IMR-90 (cell line): ENCODE measurements around the gene SLC15A1. TPM values are rescaled to one million over a fixed set of nuclear protein-coding genes. Genes with fewer than 3 reads are reported as not detected.

Experiments
- ATAC-seq: fragments of 200-7000 bp; cut with Tn5 transposase; 2 replicates; pipeline ENCODE4 v1.9.1; 2020; ENCODE audit warnings: low read depth, mild to moderate bottlenecking, moderate library complexity
- BruUV-seq: library from RNA; stranded (reverse); fragments of 400-500 nt; replicated peaks from 2 replicates; lab custom pipeline; 2021; lab: Mats Ljungman, UMichigan
- CTCF ChIA-PET: fragments of 300-600 bp; formaldehyde crosslinking; extraction: SDS; loops from one replicate; lab custom pipeline; 2021; ENCODE audit warnings: antibody characterized with exemption; lab: Yijun Ruan, JAX
- POLR2A ChIA-PET: fragments of 300-600 bp; sonication (Branson Sonifier 250); formaldehyde crosslinking; loops from one replicate; lab custom pipeline; 2022; ENCODE audit warnings: antibody characterized with exemption; ENCODE audit not compliant: unreplicated experiment; lab: Charles Lee
- DNase-seq: peaks from one replicate; pipeline ENCODE4 v3.0.0; 2013
- H2AFZ ChIP-seq: replicated peaks from 2 replicates; pipeline ENCODE3; 2013; ENCODE audit warnings: low read length, mild to moderate bottlenecking; ENCODE audit not compliant: poor library complexity
- H2AK5ac ChIP-seq: 2 replicates; pipeline ENCODE4 v1.6.1; 2013; ENCODE audit warnings: low read depth, low read length, inconsistent platforms
- H2AK9ac ChIP-seq: replicated peaks from 2 replicates; pipeline ENCODE3; 2013; ENCODE audit warnings: mild to moderate bottlenecking, low read depth, low read length, moderate library complexity; ENCODE audit not compliant: poor library complexity
- H2BK120ac ChIP-seq: 2 replicates; pipeline ENCODE4 v1.6.1; 2013; ENCODE audit warnings: low read depth, low read length, inconsistent platforms
- H2BK15ac ChIP-seq: 3 replicates; pipeline ENCODE4 v1.6.1; 2013; ENCODE audit warnings: low read depth, low read length, inconsistent platforms
- H2BK20ac ChIP-seq: 2 replicates; pipeline ENCODE4 v1.6.1; 2013; ENCODE audit warnings: low read depth, mild to moderate bottlenecking, inconsistent platforms, low read length, moderate library complexity
- H2BK5ac ChIP-seq: 2 replicates; pipeline ENCODE4 v1.6.1; 2013; ENCODE audit warnings: mild to moderate bottlenecking, low read depth, low read length, inconsistent platforms; ENCODE audit not compliant: poor library complexity, severe bottlenecking
- H3K14ac ChIP-seq: replicated peaks from 2 replicates; pipeline ENCODE4 v1.6.1; 2013; ENCODE audit warnings: low read depth, low read length, inconsistent platforms
- H3K18ac ChIP-seq: 2 replicates; pipeline ENCODE4 v1.6.1; 2013; ENCODE audit warnings: low read depth, low read length, control low read depth
- H3K23ac ChIP-seq: 2 replicates; pipeline ENCODE4 v1.6.1; 2013; ENCODE audit warnings: low read depth, low read length, inconsistent platforms
- H3K27ac ChIP-seq: 2 replicates; pipeline ENCODE4 v1.5.1; 2013; ENCODE audit warnings: mild to moderate bottlenecking, control low read depth, low read length; ENCODE audit not compliant: insufficient read depth
- H3K27me3 ChIP-seq: 2 replicates; pipeline ENCODE4 v1.6.1; 2013; ENCODE audit warnings: low read length; ENCODE audit not compliant: control insufficient read depth, insufficient read depth
- H3K36me3 ChIP-seq: 2 replicates; pipeline ENCODE4 v1.6.1; 2013; ENCODE audit warnings: low read length, mixed read lengths; ENCODE audit not compliant: control insufficient read depth, insufficient read depth
- H3K4ac ChIP-seq: 2 replicates; pipeline ENCODE4 v1.6.1; 2013; ENCODE audit warnings: low read depth, low read length, inconsistent platforms
- H3K4me1 ChIP-seq: 2 replicates; pipeline ENCODE4 v1.6.1; 2013; ENCODE audit warnings: low read length, mixed read lengths; ENCODE audit not compliant: control insufficient read depth, insufficient read depth
- H3K4me2 ChIP-seq: 2 replicates; pipeline ENCODE4 v1.6.1; 2013; ENCODE audit warnings: low read depth, mild to moderate bottlenecking, control low read depth, low read length, moderate library complexity
- H3K4me3 ChIP-seq: 2 replicates; pipeline ENCODE4 v1.5.1; 2013; ENCODE audit warnings: low read depth, mild to moderate bottlenecking, control low read depth, low read length, moderate library complexity; ENCODE audit not compliant: insufficient read depth
- H3K56ac ChIP-seq: 2 replicates; pipeline ENCODE4 v1.6.1; 2013; ENCODE audit warnings: low read length, inconsistent platforms; ENCODE audit not compliant: insufficient read depth; ENCODE audit errors: extremely low read depth
- H3K79me1 ChIP-seq, 2 experiments: 2 replicates each; pipeline ENCODE4 v1.6.1; 2013; ENCODE audit warnings: low read length in 2 of 2, inconsistent platforms in 1 of 2, low read depth in 1 of 2
- H3K9ac ChIP-seq: 2 replicates; pipeline ENCODE4 v1.6.1; 2013; ENCODE audit warnings: low read depth, low read length, control low read depth
- H3K9me1 ChIP-seq: 2 replicates; pipeline ENCODE4 v1.6.1; 2013; ENCODE audit warnings: low read length, inconsistent platforms; ENCODE audit not compliant: insufficient read depth
- H3K9me3 ChIP-seq: 2 replicates; pipeline ENCODE4 v1.6.1; 2013; ENCODE audit warnings: low read length; ENCODE audit not compliant: control insufficient read depth, insufficient read depth
- H4K20me1 ChIP-seq: 2 replicates; pipeline ENCODE4 v1.6.1; 2013; ENCODE audit warnings: low read length, inconsistent platforms; ENCODE audit not compliant: insufficient read depth
- H4K5ac ChIP-seq: 2 replicates; pipeline ENCODE4 v1.6.1; 2013; ENCODE audit warnings: mild to moderate bottlenecking, low read depth, low read length, control low read depth
- H4K8ac ChIP-seq, 2 experiments: 2 replicates each; pipeline ENCODE4 v1.6.1; 2013; ENCODE audit warnings: low read depth in 2 of 2, low read length in 2 of 2, control low read depth in 1 of 2, inconsistent platforms in 1 of 2
- H4K91ac ChIP-seq: 2 replicates; pipeline ENCODE4 v1.6.1; 2013; ENCODE audit warnings: low read depth, low read length, inconsistent platforms; ENCODE audit not compliant: insufficient read depth
- RAD21 ChIP-seq: IDR thresholded peaks from 2 replicates; pipeline ENCODE4 v1.6.1; 2012; ENCODE audit warnings: low read length, improper control_type of control experiment
- SMC3 ChIP-seq: fragments of 150-350 bp; IDR thresholded peaks from 2 replicates; pipeline ENCODE4 v1.6.1; 2016; ENCODE audit warnings: low read depth, mild to moderate bottlenecking, antibody characterized with exemption, low read length, moderate library complexity
- WGBS, 2 experiments: methylation state at CpG; one replicate each; pipeline versions ENCODE4 v1.1.5 to v1.1.7; 2013; ENCODE audit warnings: missing lambda C conversion rate in 2 of 2; ENCODE audit not compliant: insufficient read length in 1 of 2; ENCODE audit errors: extremely low coverage in 2 of 2; 5-methylcytosine and 5-hydroxymethylcytosine counted together
- dilution Hi-C: fragments of 300-500 bp; cut with HindIII; formaldehyde crosslinking; loops from one replicate; pipeline ENCODE4 v1.14.3; 2018; ENCODE audit warnings: low sequenced_read_pairs; ENCODE audit not compliant: unreplicated experiment
- in situ Hi-C: fragments of 300-500 bp; cut with MboI; formaldehyde crosslinking; loops from 3 replicates; pipeline ENCODE4 v1.14.3; 2019; ENCODE audit warnings: low sequenced_read_pairs, inconsistent platforms, mixed read lengths
- intact Hi-C: fragments of 100-400 bp; cut with micrococcal nuclease; formaldehyde crosslinking; loops from 2 replicates; pipeline ENCODE4 v1.10.0; 2022
- polyA plus RNA-seq, 3 experiments: library from polyadenylated mRNA; depleted of rRNA; stranded (reverse); fragments of >200 nt; gene quantifications; 2 replicates each; pipeline ENCODE4 v1.2.3, GENCODE V29; 2012; ENCODE audit warnings: low replicate concordance in 1 of 3
- total RNA-seq: library from RNA; depleted of rRNA; stranded (reverse); fragments of >200 nt; gene quantifications from 2 replicates; pipeline ENCODE4 v1.2.3, GENCODE V29; 2012

The SLC15A1 gene
- total and polyA plus RNA-seq, 2 of the 4 experiments (the other 2 are of a cell fraction): not detected

DNA sequence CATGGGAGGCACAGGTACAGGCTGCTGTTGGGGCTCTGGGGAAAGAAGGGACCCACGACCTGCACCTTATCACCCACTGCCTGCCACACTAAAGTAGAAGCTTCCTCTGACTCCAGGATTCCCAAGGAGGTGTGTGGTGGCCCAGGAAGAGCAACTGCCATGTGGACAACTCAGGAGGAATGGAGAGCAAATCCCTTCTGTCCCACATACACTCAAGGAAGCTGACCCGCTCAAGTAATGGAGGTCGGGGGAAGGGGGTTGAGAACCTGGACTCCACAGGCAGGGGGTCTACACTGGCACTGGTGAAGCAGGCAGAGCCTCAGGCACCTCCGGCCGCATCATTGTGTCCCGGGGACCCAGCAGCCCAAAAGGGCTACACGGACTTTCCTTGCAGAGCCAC is 29.4 kb upstream of the SLC15A1 start:
- intact Hi-C loops (no loop called here), dilution Hi-C loops (no loop called here), in situ Hi-C loops (no loop called here)
- H2AK9ac ChIP-seq: no peak overlapping the region
- H3K27ac ChIP-seq: no peak overlapping the region
- ChIA-PET POLR2A (no interaction called here), CTCF (no interaction called here)
- H3K4ac ChIP-seq: no peak overlapping the region
- BruUV-seq: no TSS peak
- no peak overlapping the region for H4K91ac ChIP-seq
- H3K14ac ChIP-seq: no peak overlapping the region
- no peak overlapping the region for H3K18ac ChIP-seq
- H2AK5ac ChIP-seq: no peak overlapping the region
- H3K56ac ChIP-seq: no peak overlapping the region
- ATAC-seq: no peak
- H3K27me3 ChIP-seq: peaks cover 37% of the 10 kb centered on the region
- no peak overlapping the region for H4K5ac ChIP-seq
- H2BK20ac ChIP-seq: no peak overlapping the region
- H3K4me1 ChIP-seq: no peaks in the 10 kb centered on the region
- no peak overlapping the region for H4K8ac ChIP-seq
- no peaks in the 10 kb centered on the region; the same call in 1 of the 2 replicates for H3K9me3 ChIP-seq
- TF ChIP-seq SMC3: no peak
- TF ChIP-seq RAD21: no peak
- H3K4me2 ChIP-seq: no peak overlapping the region
- H2BK120ac ChIP-seq: no peak overlapping the region
- H3K23ac ChIP-seq: no peak overlapping the region
- WGBS, 2 experiments: 80% methylated on average over 3 of the region's 7 CpGs; no CpG with 5 or more reads in 1 of the 2 experiments
- DNase-seq: no peak
- H2AFZ ChIP-seq: no peak overlapping the region
- no peaks in the 10 kb centered on the region for H3K36me3 ChIP-seq
- no peak overlapping the region for H2BK15ac ChIP-seq
- H2BK5ac ChIP-seq: no peak overlapping the region
- no peaks in the 10 kb centered on the region for H3K79me1 ChIP-seq
- H3K9ac ChIP-seq: no peak overlapping the region
- H3K4me3 ChIP-seq: no peak overlapping the region
- no peaks in the 10 kb centered on the region; the same call in 1 of the 2 replicates for H3K9me1 ChIP-seq
- H4K20me1 ChIP-seq: no peaks in the 10 kb centered on the region
